Subcutaneous adipose tissue (tissue), 4 donors: ENCODE data around the gene SLC25A43. TPM values are rescaled to one million over a fixed set of nuclear protein-coding genes. Genes with fewer than 3 reads are reported as not detected.

ENCODE experiments used
- total RNA-seq, 4 donors: library from RNA; depleted of rRNA; stranded (reverse); fragments of >200 nt; gene quantifications; one replicate each; pipeline ENCODE4 v1.1.0, GENCODE V29; 2016
- TF ChIP-seq, protein P1 (sequence below): fragments of 450-650 bp; IDR thresholded peaks from one replicate; pipeline ENCODE4 v1.5.1; 2016; ENCODE audit warnings: low read depth, mild to moderate bottlenecking, control low read depth, antibody characterized with exemption, moderate library complexity

SLC25A43 gene
- total RNA-seq, 4 donors from 2014 or later, result 26.9 to 34.0 (median 28.1) TPM

DNA sequence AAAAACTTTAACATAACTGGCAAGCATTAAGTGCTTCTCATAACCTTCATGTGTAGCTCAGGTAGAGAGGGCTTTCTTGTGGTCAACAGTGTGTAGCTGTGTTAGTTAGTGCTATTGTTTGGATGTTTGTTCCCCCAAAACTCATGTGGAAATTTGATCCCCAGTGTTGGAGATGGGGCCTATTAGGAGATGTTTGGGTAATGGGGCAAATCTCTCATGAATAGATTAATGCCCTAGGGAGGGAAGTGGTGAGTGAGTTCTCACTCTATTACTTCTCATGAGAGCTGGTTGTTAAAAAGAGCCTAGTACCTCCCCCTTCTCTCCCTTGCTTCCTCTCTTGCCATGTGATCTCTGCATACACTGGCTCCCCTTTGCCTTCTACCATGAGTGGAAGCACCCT is 16.5 kb upstream of the SLC25A43 start:
- TF ChIP-seq, protein P1, sequence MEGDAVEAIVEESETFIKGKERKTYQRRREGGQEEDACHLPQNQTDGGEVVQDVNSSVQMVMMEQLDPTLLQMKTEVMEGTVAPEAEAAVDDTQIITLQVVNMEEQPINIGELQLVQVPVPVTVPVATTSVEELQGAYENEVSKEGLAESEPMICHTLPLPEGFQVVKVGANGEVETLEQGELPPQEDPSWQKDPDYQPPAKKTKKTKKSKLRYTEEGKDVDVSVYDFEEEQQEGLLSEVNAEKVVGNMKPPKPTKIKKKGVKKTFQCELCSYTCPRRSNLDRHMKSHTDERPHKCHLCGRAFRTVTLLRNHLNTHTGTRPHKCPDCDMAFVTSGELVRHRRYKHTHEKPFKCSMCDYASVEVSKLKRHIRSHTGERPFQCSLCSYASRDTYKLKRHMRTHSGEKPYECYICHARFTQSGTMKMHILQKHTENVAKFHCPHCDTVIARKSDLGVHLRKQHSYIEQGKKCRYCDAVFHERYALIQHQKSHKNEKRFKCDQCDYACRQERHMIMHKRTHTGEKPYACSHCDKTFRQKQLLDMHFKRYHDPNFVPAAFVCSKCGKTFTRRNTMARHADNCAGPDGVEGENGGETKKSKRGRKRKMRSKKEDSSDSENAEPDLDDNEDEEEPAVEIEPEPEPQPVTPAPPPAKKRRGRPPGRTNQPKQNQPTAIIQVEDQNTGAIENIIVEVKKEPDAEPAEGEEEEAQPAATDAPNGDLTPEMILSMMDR, result no peak

DNA sequence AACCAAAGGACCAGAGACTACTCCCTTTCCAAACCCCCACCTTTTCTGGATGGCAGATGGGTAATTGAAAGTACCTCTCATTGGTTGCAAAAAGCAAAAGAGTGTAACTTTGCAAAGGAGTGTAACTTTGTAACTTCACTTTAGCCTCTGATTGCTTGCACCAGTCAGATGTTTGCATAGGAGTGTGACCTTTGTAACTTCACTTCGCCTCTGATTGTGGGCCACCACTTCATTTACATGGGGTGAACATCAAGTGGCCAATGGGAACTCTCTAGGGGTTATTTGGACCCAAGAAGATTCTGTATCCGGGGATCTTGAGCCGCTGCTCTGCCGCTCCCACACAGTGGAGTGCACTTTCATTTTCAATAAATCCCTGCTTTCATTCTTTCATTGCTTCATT is 9.9 kb upstream of the SLC25A43 start:
- TF ChIP-seq, protein P1, result no peak

DNA sequence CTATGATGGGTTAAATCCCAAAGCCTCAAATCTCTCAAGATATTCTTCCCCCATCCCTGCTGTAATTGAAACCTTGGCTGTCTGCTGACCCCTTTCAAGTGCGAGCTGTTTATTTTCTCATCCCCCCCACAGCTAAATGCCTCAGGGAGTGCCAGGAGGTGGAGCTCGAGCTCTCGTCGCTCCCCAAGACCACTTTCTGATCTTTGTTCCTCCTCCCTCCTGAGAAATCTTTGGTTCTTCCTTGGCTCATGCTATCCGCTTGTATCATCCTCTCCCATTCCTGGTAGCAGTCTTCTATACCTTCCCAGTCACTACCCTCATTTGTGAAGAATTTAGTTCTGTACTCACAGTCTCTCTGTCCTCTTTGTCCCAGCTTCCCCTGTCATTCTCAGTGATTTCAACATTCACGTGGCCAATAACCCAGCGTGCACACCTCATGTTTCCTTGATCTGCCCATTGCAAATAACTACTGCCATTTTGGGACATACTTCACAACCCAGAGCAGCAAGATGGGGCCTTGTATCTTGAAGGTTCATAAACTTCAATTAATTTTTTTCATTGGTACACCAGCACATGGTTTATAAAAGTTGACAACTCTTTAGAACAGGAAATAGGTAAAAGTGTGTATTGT is 9.2 kb upstream of the SLC25A43 start:
- TF ChIP-seq, protein P1, result no peak

DNA sequence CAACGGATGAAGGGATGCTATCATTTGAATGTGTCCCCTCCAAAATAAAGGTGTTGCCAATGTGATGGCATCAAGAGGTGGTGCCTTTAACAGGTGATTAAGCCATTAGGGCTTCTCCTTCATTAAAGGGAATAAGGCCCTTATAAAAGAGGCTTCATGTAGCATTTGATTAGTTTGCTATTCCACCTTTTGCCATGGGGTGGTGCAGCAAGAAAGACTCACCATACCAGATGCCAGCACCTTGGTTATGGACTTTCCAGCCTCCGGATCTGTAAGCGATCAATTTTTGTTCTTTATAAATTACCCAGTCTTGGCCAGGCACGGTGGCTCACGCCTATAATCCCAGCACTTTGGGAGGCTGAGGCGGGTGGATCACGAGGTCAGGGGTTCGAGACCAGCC is 7.9 kb upstream of the SLC25A43 start:
- TF ChIP-seq, protein P1, result no peak

DNA sequence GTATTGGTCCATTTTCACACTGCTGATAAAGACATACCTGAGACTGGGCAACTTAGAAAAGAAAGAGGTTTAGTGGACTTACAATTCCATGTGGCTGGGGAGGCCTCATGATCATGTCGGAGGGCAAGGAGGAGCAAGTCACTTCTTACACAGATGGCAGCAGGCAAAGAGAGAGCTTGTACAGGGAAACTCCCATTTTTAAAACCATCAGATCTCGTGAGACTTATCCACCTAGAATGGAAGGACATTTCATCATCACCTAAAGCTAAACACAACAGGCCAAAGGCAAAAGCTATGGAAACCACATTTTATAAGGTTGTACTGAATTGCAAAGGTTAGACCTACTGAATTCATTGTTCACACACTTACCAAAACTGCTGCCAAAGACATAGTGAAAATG is 6.0 kb upstream of the SLC25A43 start:
- TF ChIP-seq, protein P1, result no peak

DNA sequence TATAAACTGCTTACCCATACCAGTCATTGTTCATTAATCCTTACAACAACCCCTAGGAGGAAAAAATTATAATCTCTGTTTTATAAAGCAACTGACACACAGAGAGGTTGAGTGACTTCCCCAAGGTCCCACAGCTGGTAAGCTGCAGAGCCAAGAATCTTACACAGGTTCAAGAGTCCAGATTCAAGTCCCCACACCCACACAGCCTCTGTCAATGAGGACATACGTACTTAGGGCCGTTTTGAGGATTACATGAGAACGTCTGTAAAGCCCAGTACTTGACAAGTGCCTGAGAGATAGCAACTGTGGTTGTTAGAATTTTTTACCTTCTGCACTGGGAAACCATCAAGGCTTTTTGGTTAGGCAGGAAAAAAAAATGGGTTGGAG is 556 bp upstream of the SLC25A43 start:
- TF ChIP-seq, protein P1, result no peak

DNA sequence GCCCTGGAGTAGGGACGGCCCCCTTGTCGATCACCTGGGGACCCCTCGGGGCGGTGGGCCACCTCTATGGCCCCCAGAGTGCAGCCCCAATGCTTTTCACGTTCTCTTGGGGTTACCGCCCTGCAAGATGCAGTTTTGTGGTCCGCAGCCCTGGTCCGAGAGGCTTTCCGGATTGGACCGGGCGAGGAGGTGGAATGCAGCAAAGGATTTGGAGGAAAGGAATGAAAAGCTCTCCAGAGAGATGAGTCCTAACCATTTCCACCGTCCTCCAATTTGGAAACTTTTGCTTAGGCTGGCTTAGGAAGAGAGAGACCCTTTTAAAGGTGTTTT is 601 bp downstream of the SLC25A43 start:
- TF ChIP-seq, protein P1, result no peak
